WTC11 (cell line): Measurements from ENCODE around the gene MORN2.

Source experiments
- ATF3 ChIP-seq: sonication (generic); formaldehyde crosslinking; conservative IDR thresholded peaks from 2 replicates; pipeline ENCODE4 v1.8.1; 2022; ENCODE audit warnings: mild to moderate bottlenecking, missing genetic modification reagents
- CTCF ChIP-seq: fragments of 200-600 bp; IDR thresholded peaks from 2 replicates; pipeline ENCODE4 v1.8.0; 2022; ENCODE audit warnings: antibody characterized with exemption
- TEAD4 ChIP-seq: sonication (generic); formaldehyde crosslinking; IDR thresholded peaks from 2 replicates; pipeline ENCODE4 v1.8.0; 2022; ENCODE audit warnings: mild to moderate bottlenecking, missing genetic modification reagents

- no peak for TF ChIP-seq CTCF
- no peak for TF ChIP-seq ATF3
- TF ChIP-seq TEAD4 (CRISPR knock-in tag) = no peak
Observed at GRCh38 chr2:38873763-38874162, 2.0 kb upstream of the MORN2 start.
